CD4-positive, alpha-beta T cell (primary cell): ENCODE data around the gene AVEN. TPM values are rescaled to one million over a fixed set of nuclear protein-coding genes. Genes with fewer than 3 reads are reported as not detected.

Experiments used
- ATAC-seq: fragments of 200-7000 bp; cut with Tn5 transposase; one replicate; pipeline ENCODE4 v1.10.0; 2022; ENCODE audit warnings: mild to moderate bottlenecking; ENCODE audit not compliant: poor library complexity
- CTCF ChIA-PET: fragments of 350-600 bp; sonication (Branson Sonifier 250); formaldehyde crosslinking; loops from one replicate; lab custom pipeline; 2021; ENCODE audit warnings: antibody characterized with exemption, inconsistent platforms; lab: Charles Lee
- POLR2A ChIA-PET: fragments of 350-600 bp; sonication (Branson Sonifier 250); formaldehyde crosslinking; loops from one replicate; lab custom pipeline; 2021; ENCODE audit warnings: antibody characterized with exemption, inconsistent platforms; lab: Charles Lee
- DNase-seq, 14 experiments: peaks; one replicate each; pipeline ENCODE4 v3.0.0-alpha.2; 2013 to 2020; ENCODE audit warnings: mixed read lengths in 2 of 14
- H3K27ac ChIP-seq, 2 donors: one replicate each; pipeline versions ENCODE4 v1.5.1 to v1.7.0; 2013; ENCODE audit warnings: low read length in 2 of 2, low read depth in 1 of 2, mild to moderate bottlenecking in 1 of 2
- H3K27me3 ChIP-seq, 2 experiments: 1 replicate in 1 of 2; 2 replicates in 1 of 2; pipeline versions ENCODE4 v1.6.1 to v1.7.0; 2013; ENCODE audit warnings: low read length in 2 of 2, control low read depth in 1 of 2, mild to moderate bottlenecking in 1 of 2, moderate library complexity in 1 of 2; ENCODE audit not compliant: insufficient read depth in 2 of 2, control insufficient read depth in 1 of 2
- H3K36me3 ChIP-seq: one replicate; pipeline ENCODE4 v1.6.1; 2013; ENCODE audit warnings: low read length, control low read depth; ENCODE audit not compliant: insufficient read depth
- H3K4me1 ChIP-seq: one replicate; pipeline ENCODE4 v1.6.1; 2013; ENCODE audit warnings: low read length, control low read depth; ENCODE audit not compliant: insufficient read depth
- H3K4me3 ChIP-seq: one replicate; pipeline ENCODE4 v1.5.1; 2013; ENCODE audit warnings: mild to moderate bottlenecking, low read length, moderate library complexity
- H3K9me3 ChIP-seq, 2 experiments: 1 replicate in 1 of 2; 2 replicates in 1 of 2; pipeline versions ENCODE4 v1.6.1 to v1.7.0; 2013; ENCODE audit warnings: low read length in 2 of 2, mild to moderate bottlenecking in 2 of 2, control low read depth in 1 of 2, moderate library complexity in 1 of 2; ENCODE audit not compliant: control insufficient read depth in 1 of 2, insufficient read depth in 1 of 2
- H3K27ac Mint-ChIP-seq: one replicate; pipeline ENCODE4 v1.8.0; 2020; ENCODE audit warnings: mixed read lengths
- H3K27me3 Mint-ChIP-seq: one replicate; pipeline ENCODE4 v1.8.0; 2021; ENCODE audit warnings: mixed read lengths
- H3K36me3 Mint-ChIP-seq: one replicate; pipeline ENCODE4 v1.8.0; 2021; ENCODE audit warnings: low read depth, mixed read lengths
- H3K4me1 Mint-ChIP-seq: one replicate; pipeline ENCODE4 v1.8.0; 2021; ENCODE audit warnings: low read depth, mixed read lengths
- H3K4me3 Mint-ChIP-seq: one replicate; pipeline ENCODE4 v1.8.0; 2020; ENCODE audit warnings: mild to moderate bottlenecking, mixed read lengths
- H3K9me3 Mint-ChIP-seq: one replicate; pipeline ENCODE4 v1.8.0; 2020; ENCODE audit warnings: mixed read lengths
- CTCF ChIP-seq: fragments of 200-600 bp; IDR thresholded peaks from one replicate; pipeline ENCODE4 v1.8.0; 2022; ENCODE audit warnings: antibody characterized with exemption, mild to moderate bottlenecking
- intact Hi-C, 2 experiments: fragments of 100-400 bp; cut with DNase I in 1 of 2; cut with micrococcal nuclease in 1 of 2; formaldehyde crosslinking; loops; one replicate each; pipeline versions ENCODE4 v1.15.1 to v1.9.0; 2023 to 2025; cut with DNase I, micrococcal nuclease
- total RNA-seq, 174 experiments: library from RNA in 2 of 174; stranded (reverse) in 2 of 174; gene quantifications; one replicate each; pipeline ENCODE4 v1.2.3 and lab custom pipeline; 2021 to 2026

The AVEN gene
- total RNA-seq, 2 experiments from 2014 or later: 4.5 to 4.9 TPM

DNA sequence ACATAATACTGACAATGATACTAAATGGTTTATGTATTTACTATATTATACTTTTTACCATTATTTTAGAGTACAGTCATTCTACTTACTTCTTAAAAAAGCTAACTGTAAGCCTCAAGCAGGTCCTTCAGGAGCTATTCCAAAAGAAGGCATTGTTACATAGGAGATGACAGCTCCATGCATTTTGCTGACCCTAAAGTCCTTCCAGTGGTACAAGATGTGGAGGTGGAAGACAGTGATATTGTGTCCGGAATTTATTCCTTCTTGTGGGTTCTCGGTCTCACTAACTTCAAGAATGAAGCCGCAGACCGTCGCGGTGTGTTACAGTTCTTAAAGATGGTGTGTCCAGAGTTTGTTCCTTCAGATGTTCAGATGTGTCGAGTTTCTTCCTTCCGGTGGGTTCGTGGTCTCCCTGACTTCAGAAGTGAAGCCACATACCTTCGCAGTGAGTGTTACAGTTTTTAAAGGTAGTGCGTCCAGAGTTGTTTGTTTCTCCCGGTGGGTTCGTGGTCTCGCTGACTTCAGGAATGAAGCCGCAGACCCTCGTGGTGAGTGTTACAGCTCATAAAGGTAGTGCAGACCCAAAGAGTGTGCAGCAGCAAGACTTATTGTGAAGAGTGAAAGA is 20.9 kb downstream of the AVEN start:
- Histone ChIP-seq H3K27me3 (no peaks in the 10 kb centered on the region), H3K4me3 (peak overlapping the region; percentile 19), H3K4me1 (peaks cover 8% of the 10 kb centered on the region), H3K36me3 (no peaks in the 10 kb centered on the region), H3K9me3 (no peaks in the 10 kb centered on the region), H3K27ac (no peak overlapping the region)
- ATAC-seq (peak; percentile 60), DNase-seq (peak in 6 of 14 experiments; percentile 5 to 47 (median 29))
- peak overlapping the region; percentile 5 for H3K4me3 Mint-ChIP-seq
- no peaks in the 10 kb centered on the region for H3K27me3 Mint-ChIP-seq
- ChIA-PET CTCF (interaction anchor here (1.0 kb wide), 1 partner anchor 14 kb away, joined by 3 read pairs; no protein-coding TSS in a partner anchor), POLR2A (interaction anchor here (0.9 to 1.8 kb wide), 2 partner anchors 20 to 84 kb away, joined by 3 to 4 read pairs; partner anchors contain the start of genes EMC7 and PGBD4)
- H3K27ac Mint-ChIP-seq: no peak overlapping the region
- intact Hi-C loops: no loop called here
- H3K36me3 Mint-ChIP-seq: no peaks in the 10 kb centered on the region
- TF ChIP-seq CTCF: no peak
- no peaks in the 10 kb centered on the region for H3K9me3 Mint-ChIP-seq
- H3K4me1 Mint-ChIP-seq: peaks cover 15% of the 10 kb centered on the region

- no peaks in the 10 kb centered on the region for H3K36me3 Mint-ChIP-seq
- H3K27ac Mint-ChIP-seq: no peak overlapping the region
- H3K9me3 Mint-ChIP-seq: no peaks in the 10 kb centered on the region
- H3K4me1 Mint-ChIP-seq: peaks cover 15% of the 10 kb centered on the region
- H3K27ac ChIP-seq: no peak overlapping the region
- CTCF ChIA-PET: interaction anchor here (1.3 kb wide), 1 partner anchor 10 kb away, joined by 3 read pairs; no protein-coding TSS in a partner anchor
- H3K36me3 ChIP-seq: no peaks in the 10 kb centered on the region
- DNase-seq (no peak), ATAC-seq (no peak)
- H3K4me3 ChIP-seq: no peak overlapping the region
- no peak overlapping the region for H3K4me3 Mint-ChIP-seq
- POLR2A ChIA-PET: no interaction called here
- H3K27me3 ChIP-seq: no peaks in the 10 kb centered on the region
- H3K4me1 ChIP-seq: peaks cover 8% of the 10 kb centered on the region
- intact Hi-C loops: no loop called here
- no peaks in the 10 kb centered on the region for H3K27me3 Mint-ChIP-seq
- H3K9me3 ChIP-seq: no peaks in the 10 kb centered on the region
- TF ChIP-seq CTCF: no peak
These were observed 24.4 kb downstream of the AVEN start for GRCh38 chr15:34014556-34014955.

DNA sequence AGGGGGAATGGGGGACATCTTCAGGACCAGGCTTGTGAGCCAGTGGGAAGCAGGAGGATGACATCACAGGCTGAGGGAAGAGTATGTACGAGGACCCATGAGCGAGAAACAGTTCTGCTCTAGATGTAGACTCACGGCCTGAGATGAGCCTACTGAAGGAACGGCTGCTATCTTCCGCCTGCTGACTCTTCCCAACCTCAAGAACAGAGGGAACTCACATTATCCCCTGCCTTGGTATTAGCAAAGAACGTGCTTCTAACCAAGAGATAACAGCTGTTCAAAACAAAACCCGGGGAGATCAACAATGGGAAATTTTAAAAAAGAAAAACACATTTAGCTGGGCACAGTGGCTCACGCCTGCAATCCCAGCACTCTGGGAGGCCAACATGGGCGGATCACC is 25.3 kb downstream of the AVEN start:
- H3K4me3 ChIP-seq: no peak overlapping the region
- no peak overlapping the region for H3K27ac Mint-ChIP-seq
- no peak for TF ChIP-seq CTCF
- no peaks in the 10 kb centered on the region for H3K36me3 ChIP-seq
- ATAC-seq (no peak), DNase-seq (no peak)
- CTCF ChIA-PET: no interaction called here
- H3K9me3 ChIP-seq: no peaks in the 10 kb centered on the region
- no peaks in the 10 kb centered on the region for H3K9me3 Mint-ChIP-seq
- POLR2A ChIA-PET: no interaction called here
- H3K27me3 Mint-ChIP-seq: no peaks in the 10 kb centered on the region
- no peak overlapping the region for H3K27ac ChIP-seq
- H3K4me3 Mint-ChIP-seq: no peak overlapping the region
- no peaks in the 10 kb centered on the region for H3K36me3 Mint-ChIP-seq
- H3K4me1 Mint-ChIP-seq: peaks cover 15% of the 10 kb centered on the region
- peaks cover 7% of the 10 kb centered on the region for H3K4me1 ChIP-seq
- intact Hi-C loops: no loop called here
- no peaks in the 10 kb centered on the region for H3K27me3 ChIP-seq
